Mesendoderm (in vitro differentiated cells): ENCODE results near the gene WFIKKN2.

Experiments used
- DNase-seq: peaks from one replicate; pipeline ENCODE4 v3.0.0; 2013
- H2AK5ac ChIP-seq: 2 replicates; pipeline ENCODE4 v1.6.1; 2013; ENCODE audit warnings: low read length, inconsistent platforms
- H2BK120ac ChIP-seq: 2 replicates; pipeline ENCODE4 v1.6.1; 2013; ENCODE audit warnings: low read depth, mild to moderate bottlenecking, low read length, moderate library complexity, mixed read lengths
- H2BK15ac ChIP-seq: replicated peaks from 2 replicates; pipeline ENCODE4 v1.6.1; 2013; ENCODE audit warnings: low read depth, mild to moderate bottlenecking, moderate library complexity
- H2BK5ac ChIP-seq: 2 replicates; pipeline ENCODE4 v1.6.1; 2013; ENCODE audit warnings: low read length, inconsistent platforms
- H3K18ac ChIP-seq: 2 replicates; pipeline ENCODE4 v1.6.1; 2013; ENCODE audit warnings: mild to moderate bottlenecking, low read length, mixed read lengths
- H3K23ac ChIP-seq: one replicate; pipeline ENCODE4 v1.6.1; 2013; ENCODE audit warnings: low read length
- H3K27ac ChIP-seq: 2 replicates; pipeline ENCODE4 v1.5.1; 2013; ENCODE audit warnings: low read depth, mild to moderate bottlenecking, inconsistent platforms, low read length, moderate library complexity
- H3K27me3 ChIP-seq: 2 replicates; pipeline ENCODE4 v1.6.1; 2013; ENCODE audit warnings: low read length, control low read depth, mild to moderate bottlenecking, inconsistent platforms; ENCODE audit not compliant: insufficient read depth, poor library complexity
- H3K36me3 ChIP-seq: 2 replicates; pipeline ENCODE4 v1.6.1; 2013; ENCODE audit warnings: low read length, inconsistent platforms; ENCODE audit not compliant: control insufficient read depth, insufficient read depth
- H3K4ac ChIP-seq: one replicate; pipeline ENCODE4 v1.6.1; 2013; ENCODE audit warnings: low read depth, mild to moderate bottlenecking, low read length, moderate library complexity
- H3K4me1 ChIP-seq: 2 replicates; pipeline ENCODE4 v1.6.1; 2013; ENCODE audit warnings: low read depth, low read length, inconsistent platforms; ENCODE audit not compliant: control insufficient read depth
- H3K4me2 ChIP-seq: 2 replicates; pipeline ENCODE4 v1.6.1; 2013; ENCODE audit warnings: low read length
- H3K4me3 ChIP-seq: 2 replicates; pipeline ENCODE4 v1.5.1; 2013; ENCODE audit warnings: mild to moderate bottlenecking, low read length
- H3K56ac ChIP-seq: one replicate; pipeline ENCODE4 v1.6.1; 2013; ENCODE audit warnings: low read length
- H3K79me1 ChIP-seq: 2 replicates; pipeline ENCODE4 v1.6.1; 2013; ENCODE audit warnings: low read length, inconsistent platforms
- H3K79me2 ChIP-seq: 2 replicates; pipeline ENCODE4 v1.6.1; 2013; ENCODE audit warnings: mild to moderate bottlenecking, low read length; ENCODE audit not compliant: control insufficient read depth, insufficient read depth
- H3K9ac ChIP-seq: 2 replicates; pipeline ENCODE4 v1.6.1; 2013; ENCODE audit warnings: low read length, inconsistent platforms
- H4K5ac ChIP-seq: one replicate; pipeline ENCODE4 v1.6.1; 2013; ENCODE audit warnings: low read length
- H4K8ac ChIP-seq: one replicate; pipeline ENCODE4 v1.6.1; 2013; ENCODE audit warnings: low read depth, mild to moderate bottlenecking, control low read depth, low read length, moderate library complexity
- WGBS: extraction: QIAGEN DNeasy Blood & Tissue Kit; methylation state at CpG from one replicate; pipeline ENCODE4 v1.1.7; 2013; ENCODE audit warnings: low lambda C conversion rate, missing lambda C conversion rate; ENCODE audit not compliant: insufficient coverage; ENCODE audit errors: extremely low coverage; 5-methylcytosine and 5-hydroxymethylcytosine counted together

WFIKKN2 gene

DNA sequence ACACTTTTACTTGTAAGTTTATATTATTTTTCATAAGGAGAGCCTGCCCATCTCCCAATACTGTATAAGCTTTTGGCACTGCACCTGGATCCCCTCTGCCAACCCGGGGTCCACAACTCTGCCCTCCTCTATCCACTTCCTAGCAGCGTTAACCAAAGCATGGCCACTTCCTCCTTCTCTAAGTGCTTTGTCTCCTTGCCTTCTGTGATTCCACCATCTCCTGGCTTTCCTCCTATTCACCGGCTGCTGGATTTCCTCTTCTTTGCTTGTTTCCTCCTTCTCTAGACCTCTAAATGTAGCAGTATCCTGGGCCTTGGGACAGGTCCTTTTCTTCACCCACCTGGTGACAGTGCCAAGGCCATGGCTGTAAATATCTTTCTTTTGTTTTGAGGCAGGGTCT is 20.0 kb upstream of the WFIKKN2 start:
- no peak for DNase-seq
- Histone ChIP-seq H2AK5ac (no peak overlapping the region), H2BK15ac (no peak overlapping the region), H3K4me1 (peaks cover 3% of the 10 kb centered on the region), H3K27ac (no peak overlapping the region), H3K36me3 (no peaks in the 10 kb centered on the region), H2BK120ac (no peak overlapping the region), H2BK5ac (no peak overlapping the region), H3K9ac (no peak overlapping the region), H4K5ac (no peak overlapping the region), H3K79me2 (no peaks in the 10 kb centered on the region), H3K18ac (no peak overlapping the region), H3K56ac (no peak overlapping the region), H3K79me1 (no peaks in the 10 kb centered on the region), H3K23ac (no peak overlapping the region), H3K4me2 (no peak overlapping the region), H3K4ac (no peak overlapping the region), H3K4me3 (no peak overlapping the region), H4K8ac (no peak overlapping the region), H3K27me3 (no peaks in the 10 kb centered on the region)
- no CpG with 5 or more reads among the region's 3 CpGs for WGBS

DNA sequence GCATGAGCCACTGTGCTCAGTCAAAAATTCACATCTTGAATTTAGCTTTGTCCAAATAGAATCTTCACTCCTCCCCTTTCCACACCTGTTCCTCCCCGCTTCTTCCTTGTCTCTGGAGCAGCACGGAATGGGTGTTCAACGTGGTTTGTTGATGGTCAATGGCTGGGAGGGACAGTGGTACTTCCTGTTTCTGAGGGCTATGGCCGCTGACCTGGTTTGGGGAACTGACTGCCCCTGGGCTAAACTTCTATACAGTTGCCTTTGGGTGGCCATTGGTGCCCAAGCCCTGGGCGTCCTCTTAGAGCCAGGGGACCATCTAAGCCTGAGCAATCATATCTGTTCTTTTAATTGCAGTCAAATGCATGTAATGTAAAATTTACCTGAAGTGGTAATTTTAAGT is 19.1 kb upstream of the WFIKKN2 start:
- WGBS, result no CpG with 5 or more reads among the region's 5 CpGs
- no peak overlapping the region for H3K4ac ChIP-seq

DNA sequence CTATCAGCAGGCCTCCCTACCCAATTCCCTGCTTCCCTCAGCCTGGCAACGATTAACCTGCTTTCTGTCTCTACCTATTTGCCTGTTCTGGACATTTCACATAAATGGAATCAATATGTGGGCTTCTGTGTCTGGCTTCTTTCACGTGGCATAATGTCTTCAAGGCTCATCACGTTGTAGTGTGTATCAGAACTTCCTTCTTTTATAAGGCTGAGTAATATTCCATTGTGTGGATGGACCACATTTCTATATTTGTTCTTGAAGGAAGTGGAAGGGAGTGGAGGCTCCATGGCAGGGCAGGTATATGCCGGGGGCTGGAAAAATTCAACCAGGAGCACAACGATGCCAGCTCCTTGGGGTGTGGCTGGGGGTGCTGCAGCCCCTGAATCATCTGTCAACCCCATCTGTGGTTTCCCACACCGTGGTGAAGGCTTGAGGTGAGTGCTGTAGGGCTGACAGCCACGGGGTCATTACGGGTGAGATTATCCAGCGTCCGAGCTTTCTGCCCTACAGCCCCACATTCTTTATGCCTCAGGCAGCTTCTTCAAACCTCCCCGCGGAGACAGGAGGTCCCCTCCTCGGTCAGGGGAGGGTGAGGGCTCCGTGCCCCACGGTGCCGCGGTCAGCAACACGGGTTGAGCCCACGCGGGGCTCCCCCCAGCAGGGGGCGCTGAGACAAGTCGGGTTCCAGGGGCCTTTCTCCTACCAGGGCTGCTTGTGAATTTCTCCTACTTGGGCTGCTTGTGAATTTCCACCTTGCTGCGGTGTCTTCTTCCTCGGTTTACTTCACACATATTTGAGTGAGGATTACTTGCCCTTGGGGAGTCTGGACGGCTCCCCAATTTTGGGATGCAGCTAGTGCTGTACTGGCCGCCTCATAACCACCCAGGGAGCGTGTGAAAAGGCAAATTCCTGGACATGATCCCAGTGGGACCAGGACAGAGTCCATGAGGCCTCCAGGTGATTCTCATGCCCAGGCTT is 18.3 kb upstream of the WFIKKN2 start:
- H3K23ac ChIP-seq, result no peak overlapping the region
- no peak overlapping the region for H4K5ac ChIP-seq
- no peaks in the 10 kb centered on the region for H3K79me2 ChIP-seq
- peak; percentile 38 for DNase-seq
- no peak overlapping the region for H3K18ac ChIP-seq
- no peak overlapping the region for H3K4me2 ChIP-seq
- H3K9ac ChIP-seq, result no peak overlapping the region
- H2BK5ac ChIP-seq, result no peak overlapping the region
- H3K27ac ChIP-seq, result no peak overlapping the region
- no peak overlapping the region for H3K4me3 ChIP-seq
- H3K27me3 ChIP-seq, result no peaks in the 10 kb centered on the region
- peaks cover 3% of the 10 kb centered on the region for H3K4me1 ChIP-seq
- H4K8ac ChIP-seq, result no peak overlapping the region
- no peaks in the 10 kb centered on the region for H3K79me1 ChIP-seq
- WGBS, result no CpG with 5 or more reads among the region's 27 CpGs
- H2BK15ac ChIP-seq, result no peak overlapping the region
- no peak overlapping the region for H2BK120ac ChIP-seq
- H3K36me3 ChIP-seq, result no peaks in the 10 kb centered on the region
- H2AK5ac ChIP-seq, result no peak overlapping the region
- no peak overlapping the region for H3K4ac ChIP-seq
- no peak overlapping the region for H3K56ac ChIP-seq

More for the DNA sequence above, 19.1 kb upstream of the WFIKKN2 start:
- Histone ChIP-seq H3K4me3 (no peak overlapping the region), H4K8ac (no peak overlapping the region), H2AK5ac (no peak overlapping the region), H2BK5ac (no peak overlapping the region), H3K18ac (no peak overlapping the region), H3K4me1 (peaks cover 3% of the 10 kb centered on the region), H3K23ac (no peak overlapping the region), H3K27me3 (no peaks in the 10 kb centered on the region), H3K79me2 (no peaks in the 10 kb centered on the region), H3K9ac (no peak overlapping the region), H3K27ac (no peak overlapping the region), H4K5ac (no peak overlapping the region), H3K36me3 (no peaks in the 10 kb centered on the region), H3K56ac (no peak overlapping the region), H2BK120ac (no peak overlapping the region), H3K4me2 (no peak overlapping the region), H3K79me1 (no peaks in the 10 kb centered on the region), H2BK15ac (no peak overlapping the region)
- no peak for DNase-seq

DNA sequence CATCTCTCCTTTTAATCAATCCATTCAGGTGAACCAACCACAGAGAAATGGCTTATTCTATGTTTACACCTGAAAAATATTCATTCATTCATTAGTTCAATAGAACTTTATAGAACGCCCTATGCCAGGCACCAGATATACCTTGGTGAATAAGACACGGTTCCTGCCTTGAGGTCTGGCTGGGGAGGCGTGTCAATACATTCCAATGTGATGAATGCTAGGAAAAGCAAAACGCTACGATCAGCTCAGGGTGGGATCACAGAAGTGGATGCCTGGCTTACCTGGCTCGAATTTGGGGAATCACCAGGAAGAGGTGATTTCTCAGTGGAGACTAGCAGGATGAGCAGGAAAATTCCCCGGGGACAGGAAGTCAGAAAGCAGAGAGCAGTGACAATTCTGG is 17.5 kb upstream of the WFIKKN2 start:
- peaks cover 3% of the 10 kb centered on the region for H3K4me1 ChIP-seq
- H2BK15ac ChIP-seq, result no peak overlapping the region
- H3K18ac ChIP-seq, result no peak overlapping the region
- H3K4ac ChIP-seq, result no peak overlapping the region
- no peak overlapping the region for H2AK5ac ChIP-seq
- no peaks in the 10 kb centered on the region for H3K79me2 ChIP-seq
- WGBS, result no CpG with 5 or more reads among the region's 7 CpGs
- no peak overlapping the region for H4K8ac ChIP-seq
- no peak overlapping the region for H2BK5ac ChIP-seq
- no peak overlapping the region for H3K4me2 ChIP-seq
- no peak overlapping the region for H3K9ac ChIP-seq
- DNase-seq, result peak; percentile 89
- H3K27me3 ChIP-seq, result no peaks in the 10 kb centered on the region
- no peaks in the 10 kb centered on the region for H3K79me1 ChIP-seq
- H3K36me3 ChIP-seq, result no peaks in the 10 kb centered on the region
- no peak overlapping the region for H3K4me3 ChIP-seq
- no peak overlapping the region for H3K27ac ChIP-seq
- no peak overlapping the region for H3K23ac ChIP-seq
- H4K5ac ChIP-seq, result no peak overlapping the region
- H2BK120ac ChIP-seq, result no peak overlapping the region
- H3K56ac ChIP-seq, result no peak overlapping the region

DNA sequence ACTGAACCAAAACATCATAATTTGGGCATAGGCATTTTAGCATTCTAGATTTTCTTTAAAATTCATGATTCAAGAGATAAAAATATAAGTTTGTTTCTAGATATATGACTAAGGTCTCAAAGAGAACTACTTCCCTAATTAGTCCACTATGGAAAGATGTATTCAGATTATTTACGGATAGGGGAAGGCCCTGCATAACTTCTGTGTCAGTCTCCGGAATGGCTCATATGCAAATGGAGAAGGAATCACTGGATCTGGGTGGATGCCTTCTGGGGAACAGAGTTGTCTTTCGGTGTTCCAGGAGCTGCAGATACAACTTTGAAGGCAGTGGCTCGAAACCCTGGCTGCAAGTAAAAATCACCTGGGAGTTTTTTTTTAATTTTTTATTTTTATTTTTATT is 17.1 kb upstream of the WFIKKN2 start:
- H2AK5ac ChIP-seq, result no peak overlapping the region
- H2BK5ac ChIP-seq, result no peak overlapping the region
- no peak overlapping the region for H4K8ac ChIP-seq
- H3K79me1 ChIP-seq, result no peaks in the 10 kb centered on the region
- no peak for DNase-seq
- H3K9ac ChIP-seq, result no peak overlapping the region
- H3K23ac ChIP-seq, result no peak overlapping the region
- no peaks in the 10 kb centered on the region for H3K36me3 ChIP-seq
- H3K79me2 ChIP-seq, result no peaks in the 10 kb centered on the region
- no peak overlapping the region for H4K5ac ChIP-seq
- no peak overlapping the region for H3K56ac ChIP-seq
- H3K27ac ChIP-seq, result no peak overlapping the region
- H3K18ac ChIP-seq, result no peak overlapping the region
- no peak overlapping the region for H3K4me2 ChIP-seq
- no peak overlapping the region for H2BK120ac ChIP-seq
- no CpG with 5 or more reads among the region's 4 CpGs for WGBS
- H3K27me3 ChIP-seq, result no peaks in the 10 kb centered on the region
- H3K4ac ChIP-seq, result no peak overlapping the region
- peaks cover 3% of the 10 kb centered on the region for H3K4me1 ChIP-seq
- no peak overlapping the region for H3K4me3 ChIP-seq
- no peak overlapping the region for H2BK15ac ChIP-seq
